GM18505 (cell line): ENCODE data around the gene AKT1.

Experiments used
- ATAC-seq: cut with Tn5 transposase; IDR thresholded peaks from one replicate; pipeline ENCODE4 v1.9.1; 2021; ENCODE audit not compliant: unreplicated experiment
- POLR2A ChIP-seq: IDR thresholded peaks from 4 replicates; pipeline ENCODE4 v1.6.1; 2011; ENCODE audit warnings: borderline replicate concordance; ENCODE audit not compliant: insufficient read depth, insufficient read length; ENCODE audit errors: extremely low read depth

The AKT1 gene

GRCh38 chr14:104749111-104749649, 46.4 kb downstream of the AKT1 start:
- TF ChIP-seq POLR2A = no peak
- ATAC-seq = no peak

- no peak for ATAC-seq
- TF ChIP-seq POLR2A = no peak
These were observed 47.7 kb downstream of the AKT1 start for GRCh38 chr14:104747876-104748275.

- no peak for TF ChIP-seq POLR2A
These were observed 48.5 kb downstream of the AKT1 start for GRCh38 chr14:104746934-104747481.

DNA sequence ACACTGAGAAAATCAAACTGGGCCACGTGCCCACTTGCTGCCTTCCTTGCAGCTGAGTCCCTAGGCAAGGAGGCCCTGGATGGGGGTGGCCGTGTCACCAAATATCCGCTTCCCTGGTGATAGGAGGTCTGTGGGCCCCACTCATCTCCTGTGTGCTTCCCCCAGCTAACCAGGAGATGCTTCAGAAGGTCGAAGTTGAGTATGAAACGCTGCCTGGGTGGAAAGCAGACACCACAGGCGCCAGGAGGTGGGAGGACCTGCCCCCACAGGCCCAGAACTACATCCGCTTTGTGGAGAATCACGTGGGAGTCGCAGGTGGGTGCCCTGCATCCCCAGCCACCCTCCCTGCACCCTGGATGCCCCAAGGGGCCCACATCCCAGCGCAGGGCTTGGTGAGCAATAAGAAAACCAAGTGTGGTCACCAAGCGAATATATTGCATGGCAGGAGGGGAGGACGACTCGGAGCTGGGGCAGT, 49.4 kb downstream of the AKT1 start:
- ATAC-seq = no peak
- TF ChIP-seq POLR2A = no peak

More at GRCh38 chr14:104746934-104747481, 48.5 kb downstream of the AKT1 start:
- ATAC-seq = no peak

DNA sequence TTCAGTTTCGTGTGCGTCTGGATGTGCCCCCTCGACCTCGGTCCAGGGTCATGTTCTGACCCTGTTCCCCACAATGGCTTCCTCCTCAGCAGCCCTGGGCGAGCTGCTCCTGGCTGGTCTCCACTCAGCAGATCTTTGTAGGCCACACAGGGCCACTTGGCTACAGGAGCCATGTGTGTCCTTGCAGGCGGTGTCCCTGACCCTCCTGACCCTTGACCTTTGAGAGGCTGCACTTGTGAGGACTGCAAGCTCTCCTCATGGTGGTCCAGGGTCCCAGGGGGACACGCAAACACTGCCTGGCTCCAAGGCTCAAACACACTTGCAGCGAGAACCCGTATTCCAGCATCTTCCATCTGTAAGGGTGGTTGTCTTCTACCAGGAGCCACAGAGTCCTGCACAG, 50.1 kb downstream of the AKT1 start:
- TF ChIP-seq POLR2A = no peak
- no peak for ATAC-seq

GRCh38 chr14:104744484-104744883, 51.1 kb downstream of the AKT1 start:
- no peak for ATAC-seq
- no peak for TF ChIP-seq POLR2A

GRCh38 chr14:104743461-104744380, 51.8 kb downstream of the AKT1 start:
- ATAC-seq = no peak
- no peak for TF ChIP-seq POLR2A

DNA sequence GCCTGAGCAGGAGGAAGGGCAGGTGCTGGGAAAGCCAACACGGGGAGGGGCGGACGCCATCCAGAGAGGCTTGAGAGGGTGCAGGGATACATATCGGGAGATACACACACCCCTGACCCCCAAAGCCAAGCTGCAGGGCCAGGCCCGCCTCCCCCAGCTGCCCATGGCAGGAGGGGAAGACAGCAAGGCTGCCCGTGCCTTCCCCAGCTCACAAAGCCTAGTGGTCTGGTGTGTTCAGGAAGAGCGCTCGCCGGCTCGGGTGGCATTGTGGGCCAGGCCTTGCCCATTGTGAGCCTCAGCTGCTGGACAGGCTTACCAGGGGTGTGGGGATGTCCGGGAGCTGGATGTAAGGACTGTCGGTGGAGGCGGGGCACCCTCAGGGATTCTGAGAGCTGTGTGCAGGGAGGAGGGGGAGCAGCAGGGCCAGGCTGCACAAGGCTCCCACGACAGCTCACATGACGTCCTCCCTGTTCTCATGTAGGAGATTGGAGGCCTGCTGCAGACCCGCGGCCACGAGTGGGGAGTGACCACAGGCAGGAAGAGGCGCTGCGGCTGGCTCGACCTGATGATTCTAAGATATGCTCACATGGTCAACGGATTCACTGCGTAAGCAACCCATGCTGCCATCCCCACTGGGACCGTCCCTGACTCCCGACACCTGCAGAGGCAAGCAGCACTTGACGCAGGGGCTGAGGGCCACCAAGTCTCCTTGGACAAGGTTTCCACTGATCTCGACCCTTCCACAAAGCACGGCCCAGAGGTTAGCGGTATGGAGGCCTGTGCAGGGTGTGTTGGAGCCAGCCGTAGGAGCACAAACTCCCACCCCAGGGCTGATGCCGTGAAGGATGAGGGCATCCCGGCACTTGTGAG, 52.7 kb downstream of the AKT1 start:
- no peak for TF ChIP-seq POLR2A
- ATAC-seq = no peak

DNA sequence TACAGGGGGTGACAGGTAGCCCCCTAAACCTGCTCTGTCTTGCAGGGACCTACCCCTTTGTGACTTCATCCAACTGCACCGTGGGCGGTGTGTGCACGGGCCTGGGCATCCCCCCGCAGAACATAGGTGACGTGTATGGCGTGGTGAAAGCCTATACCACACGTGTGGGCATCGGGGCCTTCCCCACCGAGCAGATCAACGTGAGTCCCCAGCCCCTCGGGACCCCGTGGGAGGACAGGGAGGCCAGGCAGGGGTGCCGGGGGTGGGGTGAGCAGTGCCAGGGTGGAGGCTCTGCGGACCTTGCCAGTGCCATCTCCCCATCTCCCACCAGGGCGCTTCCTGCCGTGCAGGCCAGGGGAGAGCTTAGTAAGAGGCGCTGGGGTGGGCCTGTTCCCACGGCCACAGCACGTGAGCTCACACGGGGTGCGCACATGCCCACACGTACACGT, 53.7 kb downstream of the AKT1 start:
- ATAC-seq = no peak
- TF ChIP-seq POLR2A = no peak

DNA sequence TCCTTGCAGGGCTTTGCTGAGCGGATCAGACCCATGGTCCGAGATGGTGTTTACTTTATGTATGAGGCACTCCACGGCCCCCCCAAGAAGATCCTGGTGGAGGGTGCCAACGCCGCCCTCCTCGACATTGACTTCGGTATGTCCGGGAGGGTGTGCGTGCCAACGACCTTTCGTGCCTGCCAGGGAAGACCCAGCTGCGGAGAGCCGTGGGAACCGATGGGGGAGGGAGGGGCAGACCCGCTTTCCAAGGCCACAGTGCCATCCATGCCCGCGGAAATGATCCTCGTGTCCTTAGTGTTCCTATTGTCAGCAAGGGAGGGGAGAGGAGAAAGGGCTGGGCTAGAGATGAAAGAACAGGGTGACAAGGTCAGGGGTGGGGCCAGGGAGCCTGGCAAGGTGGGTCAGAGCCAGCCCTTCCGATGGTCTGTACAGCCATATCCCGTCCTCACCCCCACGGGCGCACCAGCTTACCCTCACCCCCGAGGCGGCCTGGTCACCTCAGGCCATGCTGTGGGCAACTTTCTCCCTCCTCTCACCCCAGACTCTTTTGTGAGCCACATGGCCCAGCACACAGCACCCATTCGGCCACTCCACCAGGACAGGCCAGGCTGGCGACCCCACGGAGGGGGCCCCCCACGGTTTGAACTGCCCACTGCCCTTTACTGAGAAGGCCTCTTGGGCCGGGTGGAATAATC, 54.3 kb downstream of the AKT1 start:
- no peak for TF ChIP-seq POLR2A
- no peak for ATAC-seq

DNA sequence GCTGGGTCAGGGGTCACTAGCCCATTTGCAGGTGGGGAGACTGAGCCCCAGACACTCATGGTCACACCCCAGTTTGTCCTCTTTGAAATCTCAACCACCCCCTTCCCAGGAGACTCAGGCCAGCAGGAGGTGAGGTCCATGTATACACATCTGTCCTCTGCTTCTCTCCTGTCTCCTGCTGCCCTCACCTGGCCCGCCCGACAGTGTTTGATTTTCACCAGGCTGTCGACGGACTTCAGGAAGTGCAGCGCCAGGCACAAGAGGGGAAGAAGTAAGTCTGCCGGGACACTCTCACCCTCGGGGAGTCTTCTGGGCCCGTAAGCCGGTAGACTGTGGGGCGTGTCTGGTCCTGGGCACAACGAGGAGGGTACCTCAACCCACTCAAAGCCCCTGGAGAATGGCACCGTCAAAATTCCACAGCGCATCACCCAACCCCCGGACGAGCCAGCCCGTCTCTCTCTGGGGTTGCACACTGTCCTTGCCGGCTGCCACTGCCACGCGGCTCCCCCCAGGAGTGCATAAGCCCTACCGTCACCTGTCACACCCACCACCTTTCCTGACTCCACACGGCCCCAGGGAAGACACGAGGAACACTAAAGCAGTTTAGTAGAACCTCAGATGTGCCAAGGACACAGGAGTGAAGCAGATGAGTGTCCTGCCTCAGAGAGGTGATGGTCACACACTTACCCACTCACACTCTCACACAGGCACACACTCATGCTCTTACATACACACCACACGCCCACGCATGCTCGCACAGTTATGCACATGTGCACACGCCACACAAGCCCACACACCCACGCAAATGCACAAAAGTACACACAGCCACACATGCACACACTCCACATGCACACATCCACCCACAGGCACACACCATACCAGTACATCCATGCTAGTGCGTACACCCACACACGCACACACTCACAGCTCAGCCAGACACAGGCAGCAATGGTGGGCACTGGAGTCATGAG, 55.7 kb downstream of the AKT1 start:
- ATAC-seq = no peak
- TF ChIP-seq POLR2A = no peak
